A673 (cell line): Measurements from ENCODE around the gene HTR2C. TPM values are rescaled to one million over a fixed set of nuclear protein-coding genes. Genes with fewer than 3 reads are reported as not detected.
"Not testable (repeated sequence)": the region's sequence is repeated elsewhere in the genome, so short reads cannot be mapped to it uniquely, and the experiment has no call there.

ENCODE experiments used
- BruUV-seq: library from RNA; stranded (reverse); fragments of 400-500 nt; replicated peaks from 2 replicates; lab custom pipeline; 2021; lab: Mats Ljungman, UMichigan
- CTCF ChIA-PET: fragments of 300-600 bp; sonication (Branson Sonifier 250); formaldehyde crosslinking; loops from one replicate; lab custom pipeline; 2022; ENCODE audit warnings: antibody characterized with exemption; lab: Charles Lee
- POLR2A ChIA-PET: fragments of 300-600 bp; sonication (Branson Sonifier 250); formaldehyde crosslinking; loops from one replicate; lab custom pipeline; 2022; ENCODE audit warnings: antibody characterized with exemption; ENCODE audit not compliant: low non-redundant PET; lab: Charles Lee
- DNase-seq: peaks from one replicate; pipeline ENCODE4 v3.0.0-alpha.2; 2015; ENCODE audit warnings: low spot score
- H3K27ac ChIP-seq: fragments of 200-600 bp; sonication (generic); 2 replicates; pipeline ENCODE4 v1.5.1; 2016; ENCODE audit warnings: mixed run types, low read depth, mild to moderate bottlenecking, mixed read lengths, antibody characterized with exemption, low read length; ENCODE audit not compliant: poor library complexity, severe bottlenecking
- H3K27me3 ChIP-seq: fragments of 200-600 bp; sonication (generic); replicated peaks from 2 replicates; pipeline ENCODE4 v1.6.1; 2017; ENCODE audit warnings: mixed run types, low read depth, mild to moderate bottlenecking, mixed read lengths, antibody characterized with exemption, low read length; ENCODE audit not compliant: insufficient read depth, poor library complexity
- H3K36me3 ChIP-seq: fragments of 200-600 bp; sonication (generic); 2 replicates; pipeline ENCODE4 v1.6.1; 2016; ENCODE audit warnings: mixed run types, mild to moderate bottlenecking, mixed read lengths, antibody characterized with exemption, low read length; ENCODE audit not compliant: insufficient read depth, poor library complexity, severe bottlenecking
- H3K4me1 ChIP-seq: fragments of 200-600 bp; sonication (generic); 2 replicates; pipeline ENCODE4 v1.6.1; 2017; ENCODE audit warnings: mixed run types, mild to moderate bottlenecking, mixed read lengths, antibody characterized with exemption, low read length; ENCODE audit not compliant: insufficient read depth, poor library complexity, severe bottlenecking
- H3K4me3 ChIP-seq: fragments of 200-600 bp; sonication (generic); 2 replicates; pipeline ENCODE4 v1.5.1; 2016; ENCODE audit warnings: low read depth, mixed run types, mild to moderate bottlenecking, mixed read lengths, low read length; ENCODE audit not compliant: poor library complexity, severe bottlenecking
- H3K9me3 ChIP-seq: fragments of 200-600 bp; sonication (generic); 2 replicates; pipeline ENCODE4 v1.6.1; 2016; ENCODE audit warnings: mixed run types, low read depth, mild to moderate bottlenecking, mixed read lengths, antibody characterized with exemption, low read length; ENCODE audit not compliant: poor library complexity, severe bottlenecking
- CTCF ChIP-seq: fragments of 300-800, 200-600 bp; sonication (generic); conservative IDR thresholded peaks from 2 replicates; pipeline ENCODE4 v1.5.1; 2017; ENCODE audit warnings: low read depth, mild to moderate bottlenecking, antibody characterized with exemption, low read length, moderate library complexity, mixed read lengths
- EZH2 ChIP-seq: fragments of 200-600 bp; sonication (generic); IDR thresholded peaks from 2 replicates; pipeline ENCODE4 v1.6.1; 2017; ENCODE audit warnings: borderline replicate concordance, low read depth, mild to moderate bottlenecking, mixed read lengths, antibody characterized with exemption, low read length; ENCODE audit not compliant: poor library complexity, severe bottlenecking
- intact Hi-C: fragments of 100-400 bp; cut with micrococcal nuclease; formaldehyde crosslinking; loops from one replicate; pipeline ENCODE4 v1.10.0; 2022; ENCODE audit not compliant: unreplicated experiment
- total RNA-seq: library from RNA; stranded (reverse); gene quantifications from 2 replicates; pipeline ENCODE4 v1.2.3, GENCODE V29; 2021

HTR2C gene
- total RNA-seq, 1 experiment from 2014 or later: not detected

- CTCF ChIA-PET: no interaction called here
- H3K27ac ChIP-seq: no peak overlapping the region
- no peaks in the 10 kb centered on the region for H3K36me3 ChIP-seq
- no TSS peak for BruUV-seq
- intact Hi-C loops: no loop called here
- no peak overlapping the region for H3K4me3 ChIP-seq
- no peaks in the 10 kb centered on the region for H3K9me3 ChIP-seq
- peaks cover 9% of the 10 kb centered on the region for H3K27me3 ChIP-seq
- no peaks in the 10 kb centered on the region for H3K4me1 ChIP-seq
- POLR2A ChIA-PET: no interaction called here
- TF ChIP-seq EZH2 (no peak), CTCF (no peak)
- no peak for DNase-seq
Observed at GRCh38 chrX:114599911-114600310, 16.0 kb downstream of the HTR2C start.

GRCh38 chrX:114606619-114607018, 22.7 kb downstream of the HTR2C start:
- POLR2A ChIA-PET, CTCF ChIA-PET, H3K9me3 ChIP-seq, H3K27me3 ChIP-seq, DNase-seq, BruUV-seq, intact Hi-C loops, H3K4me1 ChIP-seq, H3K36me3 ChIP-seq, H3K4me3 ChIP-seq, H3K27ac ChIP-seq: not testable (repeated sequence)

GRCh38 chrX:114611018-114611619, 27.2 kb downstream of the HTR2C start:
- BruUV-seq: no TSS peak
- H3K9me3 ChIP-seq: no peaks in the 10 kb centered on the region
- POLR2A ChIA-PET: no interaction called here

More at GRCh38 chrX:114611018-114611619, 27.2 kb downstream of the HTR2C start:
- Histone ChIP-seq H3K36me3 (no peaks in the 10 kb centered on the region), H3K27me3 (no peaks in the 10 kb centered on the region), H3K27ac (no peak overlapping the region), H3K4me3 (no peak overlapping the region), H3K4me1 (no peaks in the 10 kb centered on the region)
- intact Hi-C loops: no loop called here
- TF ChIP-seq EZH2 (no peak), CTCF (peak; percentile 86)
- peak; percentile 61 for DNase-seq
- CTCF ChIA-PET: no interaction called here
